NCI-H460 (cell line): Measurements from ENCODE around the gene UQCR11. TPM values are rescaled to one million over a fixed set of nuclear protein-coding genes. Genes with fewer than 3 reads are reported as not detected.
"Not testable (repeated sequence)": the region's sequence is repeated elsewhere in the genome, so short reads cannot be mapped to it uniquely, and the experiment has no call there.

Experiments used
- DNase-seq: peaks from one replicate; pipeline ENCODE4 v3.0.0-alpha.2; 2016; ENCODE audit warnings: low read depth; ENCODE audit errors: extremely low read depth
- polyA plus RNA-seq: library from polyadenylated mRNA; depleted of rRNA; stranded (reverse); fragments of >200 nt; gene quantifications from 2 replicates; pipeline ENCODE4 v1.2.3, GENCODE V29; 2014; cell fraction: nucleus; rRNA removed
- total RNA-seq: library from RNA; depleted of rRNA; stranded (reverse); fragments of >200 nt; shearing (Covaris generic); gene quantifications from 2 replicates; pipeline ENCODE4 v1.2.3, GENCODE V29; 2014; rRNA removed

The UQCR11 gene
- total RNA-seq = 83.7 and 102 TPM in 2 replicates
- 49.3 and 89.5 TPM in 2 replicates for polyA plus RNA-seq

DNA sequence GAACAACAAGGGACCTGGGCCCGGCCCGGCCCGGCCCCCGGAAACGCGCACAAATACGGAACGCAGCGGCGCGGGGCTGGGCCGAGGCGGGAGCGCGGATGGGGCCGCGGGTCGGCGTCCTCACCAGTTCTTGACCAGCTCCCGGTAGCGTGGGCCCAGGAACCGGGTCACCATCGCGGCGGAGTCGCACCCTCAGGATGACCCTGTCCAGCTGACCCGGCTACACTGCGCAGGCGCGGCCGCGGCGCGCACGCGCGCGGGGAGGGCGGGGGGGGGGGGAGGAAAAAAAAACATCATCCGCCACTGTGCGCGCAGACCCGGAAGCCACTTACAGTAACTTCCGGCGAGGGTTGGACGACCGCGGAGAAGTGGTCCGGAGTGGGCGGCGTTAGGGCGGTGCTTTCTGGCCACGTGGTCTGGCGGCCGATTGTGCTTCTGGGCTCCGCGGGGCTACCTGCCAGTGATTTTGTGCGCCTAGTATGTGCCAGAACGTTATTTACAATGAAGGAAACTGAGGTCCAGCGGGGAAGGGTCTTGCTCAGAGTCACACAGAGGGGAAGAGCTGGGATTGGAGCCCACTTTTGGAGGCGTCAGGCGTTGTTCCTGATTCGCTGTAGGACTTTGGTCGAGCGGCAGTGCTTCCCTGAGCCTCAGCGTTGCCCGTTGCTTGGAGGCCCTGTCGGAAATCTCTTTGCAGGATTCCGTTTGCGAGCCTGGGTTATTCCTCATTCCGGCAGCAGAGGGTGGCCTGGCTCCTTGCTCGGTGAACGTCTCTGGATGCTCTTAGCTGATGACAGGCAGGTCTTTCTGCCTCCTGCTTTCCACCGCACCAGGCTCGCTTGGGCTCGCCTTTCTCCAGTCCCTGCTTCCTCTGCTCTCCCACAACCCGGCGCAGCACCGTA, at the start of gene UQCR11:
Gene UQCR11, minus strand, starts transcription at position 227 of the 902 bp plus-strand sequence. Its CDS starts 53 bp downstream, at position 174.
- DNase-seq = peak; percentile 90

DNA sequence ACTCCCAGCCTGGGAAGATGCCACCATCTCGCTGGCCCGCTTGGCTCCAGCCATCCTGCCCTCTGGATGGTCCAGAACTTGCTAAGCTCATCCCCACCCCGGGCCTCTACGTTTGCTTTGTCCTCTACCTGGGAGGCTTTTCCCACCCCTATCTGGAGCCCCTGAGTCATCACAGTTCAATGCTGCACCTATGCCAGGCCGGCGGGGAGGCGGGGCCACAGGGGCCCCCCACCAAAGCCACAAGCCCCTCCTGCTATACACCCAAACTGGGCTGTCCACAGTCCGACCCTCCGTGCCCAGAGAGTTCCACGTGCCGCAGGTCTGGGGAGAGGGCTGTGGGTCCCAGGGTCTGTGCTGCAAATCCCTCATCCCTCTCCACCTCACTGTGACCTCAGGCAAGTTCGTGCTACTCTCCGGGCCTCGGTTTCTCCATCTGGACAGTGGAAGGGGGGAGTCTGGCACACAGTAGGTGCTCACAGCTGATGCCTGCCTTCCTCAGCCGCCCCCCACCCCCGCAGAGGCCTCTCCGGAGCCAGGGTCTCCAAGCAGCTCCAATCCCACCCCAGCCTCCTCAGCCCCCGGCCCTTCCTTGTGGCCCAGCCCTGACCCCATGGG, 49.0 kb upstream of the UQCR11 start:
- DNase-seq = no peak

DNA sequence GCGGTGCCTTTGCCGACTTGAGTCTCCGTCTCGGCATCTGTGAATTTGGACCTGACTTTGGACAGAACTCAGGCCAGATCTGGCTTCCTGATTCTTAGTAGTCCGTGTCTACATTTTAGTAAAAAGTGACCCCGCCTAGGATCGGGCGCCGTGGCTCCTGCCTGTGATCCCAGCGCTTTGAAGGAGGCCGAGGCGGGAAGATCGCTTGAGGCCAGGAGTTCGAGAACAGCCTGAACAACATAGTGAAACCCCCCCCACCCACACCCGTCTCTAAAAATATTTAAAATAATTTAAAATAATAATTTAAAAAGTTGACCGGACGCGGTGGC, 48.0 kb upstream of the UQCR11 start:
- DNase-seq = no peak

DNA sequence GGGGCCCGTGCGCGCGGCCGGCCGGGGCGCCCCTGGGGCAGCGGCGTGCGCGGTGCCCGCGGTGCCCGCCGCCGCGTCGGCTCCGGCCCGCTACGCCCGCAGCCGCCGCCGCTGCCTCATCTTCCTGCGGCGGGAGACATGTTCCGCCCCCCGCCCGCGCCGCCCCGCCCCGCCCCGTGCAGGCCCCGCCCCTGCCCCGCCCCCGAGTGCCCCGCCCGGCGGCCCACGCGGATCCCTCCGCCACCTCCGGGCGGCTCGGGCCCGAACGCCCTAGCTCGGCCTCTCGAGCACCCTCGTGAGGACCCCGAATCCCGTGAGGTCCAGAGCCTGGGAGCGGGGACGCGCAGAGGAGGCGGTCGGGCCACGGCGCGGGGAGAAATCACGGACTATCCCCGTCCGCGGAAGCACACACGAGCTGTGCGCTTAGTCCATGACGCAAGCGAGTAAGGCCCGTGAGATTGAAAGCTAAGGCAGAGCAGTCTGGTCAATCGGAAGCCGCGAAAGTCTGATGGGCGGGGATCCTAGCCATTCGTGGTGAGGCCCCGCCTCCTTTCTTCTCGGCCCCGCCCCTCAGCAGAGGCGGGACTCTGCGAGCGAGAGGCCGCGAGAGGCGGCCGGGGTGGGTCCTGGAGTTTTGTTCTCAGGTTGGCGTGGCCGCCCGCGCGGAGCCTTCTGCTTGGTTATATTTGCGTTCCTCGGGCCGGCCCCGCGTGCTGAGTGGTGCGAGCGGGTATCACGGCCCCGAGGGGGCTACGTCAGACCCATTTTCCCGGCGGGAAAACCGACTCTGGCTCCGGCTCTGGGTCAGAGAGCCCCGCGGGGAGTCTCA, 47.4 kb upstream of the UQCR11 start, which contains the start of gene TCF3:
Gene TCF3, minus strand, starts transcription at position 145 of the 829 bp plus-strand sequence. CDS start 2,367 bp downstream, outside the sequence.
- peak; percentile 95 for DNase-seq

DNA sequence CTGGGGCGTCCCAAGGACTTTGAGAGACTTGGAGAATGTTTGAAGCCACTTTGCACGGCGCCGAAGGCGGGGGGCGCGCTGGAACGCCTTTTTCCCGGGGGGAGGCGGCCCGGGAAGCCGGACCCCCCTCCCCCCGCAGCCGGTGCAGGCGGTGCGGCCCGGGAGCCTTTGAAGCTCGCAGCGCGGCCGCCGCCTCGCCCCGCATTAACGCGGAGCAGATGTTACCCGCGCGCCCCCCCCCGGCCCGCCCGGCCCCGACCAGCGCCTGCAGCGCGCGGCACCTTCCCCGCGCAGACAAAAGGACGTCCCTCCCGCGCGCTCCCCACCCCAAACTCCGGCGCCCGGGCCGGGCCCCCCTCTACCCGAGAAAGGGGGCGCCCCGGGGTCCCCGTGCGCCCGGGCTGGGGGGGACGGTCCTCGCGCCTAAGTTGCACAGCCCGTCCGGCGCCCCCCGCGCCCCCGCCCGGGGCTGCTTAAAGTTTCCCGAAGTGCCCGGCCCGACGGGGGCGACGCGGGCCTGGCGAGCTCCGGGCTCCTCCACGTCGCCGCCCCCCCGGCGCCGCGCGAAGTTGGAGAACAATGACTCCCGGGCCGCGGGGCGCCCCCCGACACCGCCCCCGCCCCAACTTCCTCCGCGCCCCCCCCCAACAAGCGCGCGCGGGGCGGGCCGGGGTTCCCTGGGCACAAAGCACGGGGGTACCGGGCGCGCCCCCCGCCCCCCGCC, 46.5 kb upstream of the UQCR11 start:
- no peak for DNase-seq

DNA sequence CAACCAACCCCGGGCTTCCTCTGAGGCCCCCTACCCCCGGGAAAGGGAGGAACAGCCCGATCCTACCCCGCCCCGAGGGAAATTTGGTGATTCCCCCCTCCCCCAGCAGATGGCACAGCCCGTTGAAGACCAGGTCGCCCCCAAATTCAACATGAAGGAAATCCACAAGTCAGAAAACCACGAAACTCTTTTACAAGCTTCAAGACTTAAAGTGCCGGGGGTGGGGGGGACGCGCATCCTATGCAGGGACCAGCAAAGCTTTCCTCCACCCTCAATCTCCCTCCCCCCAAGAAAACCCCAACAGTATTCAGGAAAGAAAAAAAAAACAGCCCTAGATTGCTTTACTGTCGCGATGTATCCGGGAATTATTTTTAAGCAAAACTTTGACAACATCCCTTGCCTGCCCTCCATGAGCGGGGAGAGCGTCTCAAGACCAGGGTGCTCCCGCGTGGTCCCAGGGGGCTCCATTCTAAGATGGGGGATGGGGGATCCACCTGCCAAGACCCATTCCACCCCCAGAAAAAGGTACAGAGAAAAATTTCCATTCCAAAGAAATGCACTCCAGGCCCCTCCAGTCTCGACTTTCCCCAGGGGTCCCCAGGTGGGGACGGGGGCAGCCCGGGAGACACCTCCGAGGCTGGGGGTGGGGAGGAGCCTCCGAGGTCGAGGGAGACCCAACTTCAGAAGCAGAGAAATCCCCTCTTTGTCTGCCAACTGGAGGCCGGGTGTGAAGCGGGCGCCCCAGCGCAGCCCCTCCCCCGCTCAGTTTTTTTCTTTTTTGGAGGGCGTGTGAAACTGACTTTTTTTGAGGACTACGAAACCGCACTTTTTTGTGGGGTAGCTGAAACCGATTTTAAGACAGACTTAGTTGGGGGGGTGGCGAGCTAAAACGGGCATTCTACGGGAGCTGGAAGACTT, 45.6 kb upstream of the UQCR11 start:
- no peak for DNase-seq

DNA sequence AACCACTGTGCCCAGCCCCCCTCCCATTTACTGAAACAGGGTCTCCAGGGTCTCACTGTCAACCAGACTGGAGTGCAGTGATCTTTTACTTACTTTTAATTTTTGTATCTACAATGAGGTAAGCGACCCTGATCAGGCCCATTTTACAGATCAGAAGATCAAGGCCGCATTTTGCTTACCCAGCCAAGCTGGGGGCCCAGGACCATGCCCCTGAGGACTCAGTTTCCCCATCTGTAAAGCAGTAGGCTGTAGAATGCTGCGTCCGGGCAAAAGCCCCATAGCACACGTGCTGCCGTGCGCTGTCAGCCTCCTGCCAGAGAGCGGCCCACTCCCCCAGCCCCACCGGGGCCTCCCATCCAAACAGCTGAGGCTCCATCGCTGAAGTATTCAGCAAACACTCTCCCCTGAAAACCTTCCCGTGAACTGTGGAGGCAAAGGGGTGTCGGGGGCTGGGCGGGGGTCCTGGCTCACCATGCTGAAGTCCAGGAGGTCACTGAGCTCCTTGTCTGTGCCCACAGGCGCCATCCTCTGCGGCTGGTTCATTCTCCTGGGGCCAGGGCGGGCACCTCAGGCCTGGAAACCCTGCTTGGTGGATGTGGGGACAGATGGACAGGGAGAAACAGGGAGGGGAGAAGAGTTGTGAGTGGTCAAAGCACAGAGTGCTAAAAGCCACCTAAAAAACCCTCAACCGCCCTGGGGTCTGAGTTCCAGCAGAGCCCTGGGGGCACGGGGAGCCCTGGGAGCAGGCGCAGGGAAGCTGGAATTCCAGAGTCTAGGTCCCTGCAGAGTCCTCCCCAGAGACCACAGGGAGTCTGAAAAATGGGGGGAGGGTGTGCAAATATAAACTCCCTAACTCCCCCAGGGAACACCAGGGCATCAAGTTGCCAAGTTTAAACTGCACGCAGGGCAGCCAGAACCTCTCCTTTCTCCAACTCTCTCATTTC, 44.7 kb upstream of the UQCR11 start:
- DNase-seq = no peak

DNA sequence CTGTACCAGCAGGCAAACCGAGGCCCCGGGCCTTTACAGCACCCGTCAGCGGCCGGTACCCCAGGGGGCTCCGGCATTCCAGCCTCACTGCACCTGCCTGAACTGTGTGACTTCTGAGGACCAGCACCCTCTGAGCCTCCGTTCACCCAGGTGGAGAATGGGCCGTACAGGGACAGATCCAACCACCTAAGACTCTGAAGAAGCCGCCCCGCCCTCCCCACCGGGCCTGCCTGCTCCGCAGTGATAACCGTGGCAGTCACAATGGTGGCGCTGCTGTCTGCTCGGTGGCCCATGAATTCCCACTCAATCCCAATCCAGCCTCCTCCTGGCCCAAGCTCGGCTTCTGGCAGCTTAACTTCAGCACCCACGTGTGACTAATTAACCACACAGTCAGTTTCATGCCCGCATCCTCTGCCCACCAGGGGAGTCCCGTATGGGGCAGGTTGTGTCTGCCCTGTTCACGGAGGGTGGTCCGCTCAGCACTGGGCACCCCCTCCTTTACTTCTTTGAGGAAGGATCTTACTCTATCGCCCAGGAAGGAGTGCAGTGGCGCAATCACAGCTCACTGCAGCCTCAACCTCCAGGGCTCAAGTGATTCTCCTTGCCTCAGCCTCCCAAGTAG, 43.8 kb upstream of the UQCR11 start:
- DNase-seq = no peak

DNA sequence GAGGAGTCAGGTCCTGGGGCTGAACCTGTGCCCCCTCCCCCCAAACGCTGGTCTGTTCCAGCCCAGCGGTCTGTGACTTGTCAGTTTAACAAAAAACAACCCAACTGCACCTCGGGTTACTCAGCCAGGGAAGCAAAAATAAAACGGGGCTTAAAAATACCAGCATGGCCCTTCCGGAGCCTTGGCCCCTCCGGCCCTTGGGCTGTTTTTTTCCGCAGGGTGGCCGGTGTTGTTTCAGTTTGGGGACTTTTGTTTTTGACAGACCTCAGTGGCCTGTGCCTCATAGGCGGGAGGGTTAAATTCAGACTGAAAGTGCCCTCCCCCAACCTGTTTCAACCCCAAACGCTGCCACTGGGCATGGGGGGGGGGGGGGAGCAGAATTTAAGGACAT, 43.2 kb upstream of the UQCR11 start:
- DNase-seq = no peak

DNA sequence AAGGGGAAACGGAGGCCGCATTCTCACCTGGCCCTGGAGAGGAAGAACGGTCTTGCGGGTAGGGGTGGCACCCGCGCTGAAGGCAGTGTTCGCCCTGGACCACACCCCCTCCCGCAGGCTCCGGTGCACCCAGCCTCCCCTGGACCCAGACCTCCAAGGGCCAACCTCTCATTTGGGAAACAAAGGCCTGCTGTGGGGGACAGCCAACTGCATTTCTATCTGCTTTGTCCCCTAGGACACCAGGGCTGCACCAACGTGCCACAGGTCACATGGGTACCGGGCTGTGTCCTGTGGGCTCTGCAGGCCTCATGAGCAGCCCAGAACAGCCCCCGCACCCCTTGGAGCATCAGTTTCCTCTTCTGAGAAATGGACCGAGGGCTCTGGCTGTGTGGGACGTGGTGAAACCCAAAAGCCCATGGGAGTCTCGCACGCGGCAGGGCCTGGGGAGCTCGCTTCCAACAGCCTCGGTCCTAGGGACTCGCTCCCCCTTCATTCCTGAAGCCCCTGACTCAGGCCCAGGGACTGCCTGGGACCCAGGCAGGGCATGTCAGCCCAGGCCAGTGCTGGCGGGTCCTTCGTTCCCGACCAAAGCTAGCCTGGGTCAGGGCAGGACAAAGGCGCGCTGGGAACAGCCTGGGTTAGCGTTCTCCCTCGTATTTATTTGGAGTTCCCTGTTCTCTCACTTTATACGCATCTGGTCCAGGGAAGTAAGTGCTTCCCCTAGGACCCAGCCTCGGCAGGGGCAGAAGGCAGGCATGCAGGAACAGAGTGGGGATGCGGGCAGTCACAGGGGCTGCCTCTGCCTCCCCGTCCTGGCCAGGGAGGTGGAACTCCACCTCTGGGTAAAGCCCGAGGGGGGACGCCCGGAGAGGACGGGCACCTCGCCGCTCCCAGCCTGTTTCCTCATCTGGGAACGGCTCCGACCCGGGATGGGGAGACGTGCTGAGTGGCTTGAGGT, 42.5 kb upstream of the UQCR11 start:
- no peak for DNase-seq

DNA sequence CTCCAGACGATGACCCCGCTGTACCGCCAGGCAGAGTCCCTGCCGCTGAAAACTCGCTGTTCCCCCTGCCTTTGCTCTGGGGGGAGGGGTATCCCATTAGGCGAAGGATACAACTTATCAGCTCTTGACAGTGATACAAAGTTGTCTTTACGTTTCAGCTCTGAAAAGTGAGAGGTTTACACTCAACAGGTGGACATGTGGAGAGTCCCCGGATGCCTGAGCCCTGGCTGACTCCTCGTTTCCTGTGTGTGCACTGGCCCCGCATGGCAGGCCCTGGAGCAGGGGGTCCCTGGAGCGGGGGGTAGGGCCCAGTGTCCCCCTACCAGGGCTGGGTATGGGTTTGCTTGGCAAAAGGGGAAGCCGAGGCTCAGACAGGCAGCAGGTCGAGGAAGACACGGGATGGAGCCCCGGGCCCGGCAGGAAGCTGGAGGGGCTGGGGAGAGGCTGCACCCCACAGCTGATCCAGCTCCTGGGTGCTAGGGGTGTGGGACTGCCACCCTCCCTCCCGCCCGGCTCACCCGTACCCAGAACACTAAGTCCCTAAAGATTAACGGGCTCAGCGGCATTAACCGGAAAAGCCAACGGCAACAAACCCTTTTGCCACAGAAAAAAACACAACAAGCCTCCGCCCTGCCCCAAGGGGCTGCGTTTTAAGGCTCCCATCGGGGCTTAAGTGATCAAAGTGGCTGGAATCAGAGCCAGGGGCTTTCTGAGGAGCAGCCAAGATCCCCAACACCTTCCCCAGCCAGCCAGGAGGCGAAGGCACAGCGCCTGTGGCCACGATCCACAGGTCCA, 41.6 kb upstream of the UQCR11 start:
- DNase-seq = no peak

DNA sequence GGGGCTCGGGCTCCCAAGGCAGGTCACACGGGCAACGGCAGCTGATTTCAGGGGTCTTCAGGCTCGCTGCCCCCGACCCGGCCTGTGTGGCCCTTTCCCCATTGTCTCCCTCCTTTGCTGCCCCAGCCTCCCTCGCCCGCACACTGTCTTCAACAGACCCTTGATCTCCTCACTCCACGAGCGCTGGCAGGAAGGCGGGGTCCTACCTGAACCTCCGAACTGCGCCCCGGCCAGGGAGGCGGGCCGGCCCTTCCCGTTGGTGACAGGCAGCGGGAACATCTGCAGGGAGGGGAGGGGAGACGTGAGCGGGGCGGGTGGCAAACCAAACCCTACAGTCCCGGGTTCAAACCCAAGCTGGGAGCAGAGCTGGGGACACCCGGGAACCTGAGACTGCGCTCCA, 40.9 kb upstream of the UQCR11 start:
- DNase-seq = no peak

DNA sequence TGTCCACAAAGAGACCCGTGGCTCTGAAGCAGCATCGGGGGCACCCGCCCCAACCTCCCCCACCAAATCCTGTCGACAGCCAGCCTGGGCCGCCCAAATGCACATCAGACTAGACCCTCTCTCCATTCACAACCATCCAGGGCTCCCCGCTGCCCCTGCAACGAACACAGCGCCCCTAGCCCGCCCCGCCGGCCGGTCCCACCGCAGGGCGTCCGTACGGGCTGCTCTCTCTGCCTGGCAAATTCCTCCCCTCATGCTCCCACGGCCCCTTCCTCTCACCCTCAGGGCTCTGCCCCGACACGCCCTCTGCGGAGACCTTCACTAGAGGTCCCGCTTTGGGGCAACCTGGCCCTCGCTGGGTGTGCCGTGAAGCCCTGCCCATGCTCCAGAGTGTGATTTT, 40.0 kb upstream of the UQCR11 start:
- no peak for DNase-seq

DNA sequence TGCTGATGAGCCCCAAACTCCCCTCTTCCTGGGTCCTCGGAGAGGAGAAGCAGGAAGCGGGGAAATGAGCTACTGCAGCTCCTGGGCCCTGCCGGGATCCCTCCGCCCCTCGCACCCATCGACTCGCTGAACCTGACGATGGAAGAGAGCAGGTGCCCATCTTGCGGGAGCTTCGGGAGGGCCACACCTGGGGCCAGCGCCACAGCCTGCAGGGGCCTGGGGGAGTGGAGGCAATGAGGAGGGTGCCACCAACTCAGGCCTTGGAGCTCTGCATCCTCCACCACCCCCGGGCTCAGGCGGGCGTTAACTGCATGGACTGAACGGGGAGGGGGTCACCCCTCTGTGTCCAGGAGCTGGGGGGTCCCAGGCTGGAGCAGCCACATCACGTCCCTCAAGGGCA, 38.8 kb upstream of the UQCR11 start:
- no peak for DNase-seq

DNA sequence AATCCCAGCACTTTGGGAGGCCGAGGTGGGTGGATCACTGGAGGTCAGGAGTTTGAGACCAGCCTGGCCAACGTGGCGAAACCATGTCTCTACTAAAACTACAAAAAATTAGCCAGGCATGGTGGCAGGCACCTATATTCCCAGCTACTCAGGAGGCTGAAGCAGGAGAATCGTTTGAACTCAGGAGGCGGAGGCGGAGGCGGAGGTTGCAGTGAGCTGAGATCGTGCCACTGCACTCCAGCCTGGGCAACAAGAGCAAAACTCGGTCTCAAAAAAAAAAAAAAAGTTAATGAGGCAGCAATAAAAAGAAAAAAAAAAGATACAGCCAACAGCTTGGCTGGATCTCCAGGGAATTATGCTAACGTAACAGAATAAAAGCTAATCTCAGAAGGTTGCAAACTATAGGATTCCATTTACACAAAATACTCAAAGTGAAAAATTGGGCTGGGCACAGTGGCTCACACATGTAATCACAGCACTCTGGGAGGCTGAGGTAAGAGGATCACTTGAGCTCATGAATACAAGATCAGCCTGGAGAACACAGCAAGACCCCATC, 35.7 kb upstream of the UQCR11 start:
- DNase-seq = not testable (repeated sequence)
